AG20443 (cell line): ENCODE measurements around the gene VEGFD.

Experiments used
- DNase-seq: peaks from one replicate; pipeline ENCODE4 v3.0.0; 2012; ENCODE audit warnings: low spot score, mixed read lengths

The VEGFD gene

DNA sequence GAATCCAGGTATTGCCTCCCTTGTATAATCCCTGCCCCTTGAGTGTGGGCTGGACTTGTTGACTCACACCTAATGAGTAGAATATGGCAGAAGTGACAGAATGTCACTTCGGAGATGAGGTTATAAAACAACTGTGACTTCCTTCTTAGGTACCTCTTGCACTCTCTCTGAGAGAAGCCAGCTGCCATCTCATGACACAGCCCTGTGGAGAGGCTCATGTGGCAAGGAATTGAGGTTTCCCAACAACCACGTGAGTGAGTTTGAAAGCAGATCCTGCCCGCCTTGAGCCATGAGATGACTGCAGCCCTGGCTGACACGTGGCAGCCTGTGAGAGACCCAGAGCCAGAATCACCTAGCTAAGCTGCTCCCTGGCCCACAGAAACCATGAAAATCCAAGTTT lies 82.3 kb downstream of the VEGFD start:
- peak; percentile 17 for DNase-seq

DNA sequence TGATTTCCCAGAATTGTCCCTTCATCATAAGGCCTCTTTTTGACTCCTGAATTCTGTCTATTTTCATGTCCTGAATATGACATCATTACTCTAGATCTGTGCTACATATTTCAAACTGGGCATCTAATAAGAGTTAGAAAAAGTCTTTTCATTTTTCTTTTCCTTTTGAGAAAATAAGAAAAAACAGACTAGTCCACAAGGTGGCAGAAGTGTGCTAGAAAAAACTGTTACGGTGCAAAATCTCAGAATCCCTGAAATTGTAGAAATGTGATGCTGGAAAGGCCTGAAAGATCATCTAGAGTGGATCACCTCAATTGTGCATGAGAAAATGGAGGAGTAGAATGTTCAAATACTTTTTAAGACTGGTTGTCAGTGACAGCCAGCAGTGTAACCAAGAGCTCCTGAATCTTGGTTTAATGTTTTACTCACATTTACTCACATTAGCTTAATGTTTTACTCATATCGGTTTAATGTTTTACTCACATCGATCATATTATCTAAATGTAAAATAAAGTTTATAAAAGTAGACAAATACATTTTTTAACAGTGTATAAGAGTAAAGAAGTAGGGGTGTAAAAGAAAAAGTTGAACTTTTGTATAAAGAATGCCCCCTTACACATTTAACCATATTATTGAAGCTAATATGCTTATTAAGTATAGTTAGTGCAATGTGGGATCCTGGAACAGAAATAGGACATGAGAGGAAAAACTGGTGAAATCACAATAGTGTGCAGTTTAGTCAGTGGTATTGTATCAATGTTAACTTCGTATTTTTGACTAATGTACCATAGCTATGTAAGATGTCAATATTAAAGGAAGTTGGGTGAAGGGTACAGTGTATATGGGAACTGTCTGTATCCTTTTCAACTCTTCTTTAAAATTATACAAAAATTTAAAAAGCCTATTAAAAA lies 84.0 kb downstream of the VEGFD start:
- DNase-seq, result peak; percentile 21

DNA sequence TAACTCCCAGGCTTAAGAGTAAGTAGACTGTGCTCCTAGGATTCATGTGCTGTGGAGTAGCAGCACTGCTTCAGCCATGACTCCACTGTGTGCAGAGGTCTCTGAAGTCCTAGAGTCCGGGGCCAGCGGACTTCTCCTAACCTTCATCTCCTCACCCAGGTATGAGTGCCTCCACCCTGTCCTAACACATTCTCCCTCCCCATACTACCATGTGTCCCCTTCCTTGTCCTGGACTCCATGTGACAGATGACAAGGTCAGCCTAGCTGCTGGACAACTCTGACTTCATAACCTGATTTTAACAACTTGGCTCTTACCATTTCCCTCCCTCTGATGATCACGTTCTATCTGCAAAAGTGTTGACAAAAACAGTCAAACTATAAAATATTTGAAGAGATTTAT lies 85.4 kb downstream of the VEGFD start:
- no peak for DNase-seq

DNA sequence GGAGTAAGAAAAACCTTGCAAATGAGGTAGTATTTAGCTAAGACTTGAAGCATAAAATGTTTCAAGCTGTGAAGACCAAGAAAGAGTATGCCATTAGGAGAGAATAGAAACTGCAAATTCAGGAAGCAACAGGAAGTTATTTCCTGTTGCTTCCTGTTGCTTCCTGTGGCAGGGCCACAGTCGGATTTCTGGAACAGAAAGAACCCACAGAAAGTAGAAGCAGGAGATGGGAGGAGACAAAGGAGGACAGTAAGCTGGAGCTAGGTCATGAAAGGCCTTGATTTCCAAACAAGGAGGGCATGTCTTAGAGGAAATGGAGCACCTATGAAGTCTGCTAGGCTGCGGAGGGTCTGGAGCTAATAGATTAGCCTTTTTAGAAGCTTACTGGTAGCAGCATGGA lies 86.0 kb downstream of the VEGFD start:
- DNase-seq, result no peak
